Measurements from ENCODE around the gene PIP. TPM values are rescaled to one million over a fixed set of nuclear protein-coding genes. Genes with fewer than 3 reads are reported as not detected.

The PIP gene, protein sequence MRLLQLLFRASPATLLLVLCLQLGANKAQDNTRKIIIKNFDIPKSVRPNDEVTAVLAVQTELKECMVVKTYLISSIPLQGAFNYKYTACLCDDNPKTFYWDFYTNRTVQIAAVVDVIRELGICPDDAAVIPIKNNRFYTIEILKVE
- not detected in 2 replicates for total RNA-seq

DNA sequence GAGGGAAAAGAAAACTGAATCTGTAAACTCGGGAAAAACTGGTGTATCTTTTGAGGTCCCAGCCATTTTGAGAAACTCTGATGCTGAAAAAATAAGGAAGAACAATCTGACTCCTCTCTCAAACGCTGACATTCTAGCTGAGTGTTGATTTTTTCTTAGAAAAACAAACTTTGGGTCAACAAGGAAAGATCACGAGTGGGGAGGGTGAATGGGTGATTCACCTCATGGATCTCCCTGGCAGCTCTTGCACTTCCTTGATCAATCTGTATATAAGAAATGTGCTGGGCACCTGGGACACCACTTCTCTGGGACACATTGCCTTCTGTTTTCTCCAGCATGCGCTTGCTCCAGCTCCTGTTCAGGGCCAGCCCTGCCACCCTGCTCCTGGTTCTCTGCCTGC is at the start of gene PIP:
Gene PIP (plus strand): TSS at position 297 of the 400 bp plus-strand sequence. CDS start 40 bp downstream, at position 337.

DNA sequence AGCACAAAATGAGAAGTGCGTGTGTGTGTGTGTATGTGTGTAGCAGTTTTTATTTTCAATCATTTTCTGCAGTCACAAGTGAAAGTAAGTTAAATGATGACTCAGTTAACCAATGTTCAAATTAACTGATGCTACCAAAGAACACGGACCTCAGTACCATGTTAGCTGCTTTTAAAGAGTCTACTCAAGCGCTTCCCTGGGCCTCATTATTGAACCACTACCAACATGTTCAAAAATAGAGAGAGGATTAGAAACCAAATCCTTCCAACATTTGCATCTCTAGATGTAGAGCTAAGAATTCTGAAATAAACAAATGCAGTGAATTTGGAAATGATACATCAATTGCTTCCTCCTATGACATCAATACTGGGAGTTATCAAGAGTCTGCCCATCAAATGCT is 51.1 kb downstream of the PIP start, which contains the start of gene TAS2R39:
Gene TAS2R39 (plus strand): TSS at position 396 of the 400 bp plus-strand sequence. CDS start 0 bp downstream, at position 396.

Other genes with a start within 250 kb of the PIP start
- gene TRPV6, start 246.3 kb upstream of the PIP start, total RNA-seq = not detected in 2 replicates
- not detected in 2 replicates for gene TRPV5, start 198.3 kb upstream of the PIP start, total RNA-seq
- not detected in 2 replicates for gene LLCFC1, start 192.6 kb upstream of the PIP start, total RNA-seq
- gene KEL, start 169.7 kb upstream of the PIP start, total RNA-seq = not detected in 2 replicates
- not detected in 2 replicates for gene OR9A2, start 104.9 kb upstream of the PIP start, total RNA-seq
- gene OR6V1, start 79.7 kb upstream of the PIP start, total RNA-seq = not detected in 2 replicates
- gene TAS2R39, start 51.3 kb downstream of the PIP start, total RNA-seq = not detected in 2 replicates
- not detected in 2 replicates for gene TAS2R40, start 90.0 kb downstream of the PIP start, total RNA-seq
- gene GSTK1, start 131.4 kb downstream of the PIP start, total RNA-seq = 66.2 and 71.6 TPM in 2 replicates
- gene TMEM139, start 152.9 kb downstream of the PIP start, total RNA-seq = not detected in 2 replicates
- 5.9 and 13.5 TPM in 2 replicates for gene CASP2, start 156.3 kb downstream of the PIP start, total RNA-seq
- not detected in 2 replicates for gene CLCN1, start 184.0 kb downstream of the PIP start, total RNA-seq
- 3.6 and 4.0 TPM in 2 replicates for gene FAM131B, start 230.6 kb downstream of the PIP start, total RNA-seq
- gene ZYX, start 249.3 kb downstream of the PIP start, total RNA-seq = 35.9 and 112 TPM in 2 replicates